Endothelial cell (in vitro differentiated cells): ENCODE results near the gene DOK3. TPM values are rescaled to one million over a fixed set of nuclear protein-coding genes. Genes with fewer than 3 reads are reported as not detected.
A peak's percentile ranks its signal among the peaks of the same experiment; 100 is the strongest.

ENCODE experiments used
- DNase-seq: peaks from one replicate; pipeline ENCODE4 v3.0.0; 2021; ENCODE audit warnings: low spot score
- H3K27ac Mint-ChIP-seq: one replicate; pipeline ENCODE4 v1.8.0; 2021; ENCODE audit warnings: mixed read lengths, inconsistent platforms; ENCODE audit not compliant: unreplicated experiment
- H3K27me3 Mint-ChIP-seq: one replicate; pipeline ENCODE4 v1.8.0; 2021; ENCODE audit warnings: mild to moderate bottlenecking, moderate library complexity, mixed read lengths, inconsistent platforms; ENCODE audit not compliant: unreplicated experiment
- H3K36me3 Mint-ChIP-seq: one replicate; pipeline ENCODE4 v1.8.0; 2021; ENCODE audit warnings: mild to moderate bottlenecking, low read depth, mixed read lengths, inconsistent platforms; ENCODE audit not compliant: unreplicated experiment
- H3K4me1 Mint-ChIP-seq: one replicate; pipeline ENCODE4 v1.8.0; 2021; ENCODE audit warnings: mild to moderate bottlenecking, mixed read lengths, inconsistent platforms; ENCODE audit not compliant: unreplicated experiment
- H3K4me3 Mint-ChIP-seq: one replicate; pipeline ENCODE4 v1.8.0; 2021; ENCODE audit warnings: mild to moderate bottlenecking, mixed read lengths, inconsistent platforms; ENCODE audit not compliant: unreplicated experiment
- H3K9me3 Mint-ChIP-seq: one replicate; pipeline ENCODE4 v1.8.0; 2021; ENCODE audit warnings: mixed read lengths, inconsistent platforms; ENCODE audit not compliant: unreplicated experiment
- CTCF ChIP-seq: fragments of 200-600 bp; sonication (generic); IDR thresholded peaks from one replicate; pipeline ENCODE4 v1.5.0; 2021; ENCODE audit warnings: antibody characterized with exemption; ENCODE audit not compliant: unreplicated experiment
- total RNA-seq: library from RNA; stranded (reverse); fragmentation: NEBNext Ultra II Directional; extraction: Animal tissue kit (Norgen Biotek cat#: 25700); gene quantifications from one replicate; pipeline ENCODE4 v1.2.1, GENCODE V29; 2021; ENCODE audit not compliant: unreplicated experiment

Gene DOK3
- total RNA-seq, 1 donor from 2014 or later = 51.4 TPM

GRCh38 chr5:177456591-177456964, 53.0 kb downstream of the DOK3 start:
- TF ChIP-seq CTCF = peak; percentile 34
- peaks cover 11% of the 10 kb centered on the region for H3K4me1 Mint-ChIP-seq

GRCh38 chr5:177455661-177456590, 53.7 kb downstream of the DOK3 start:
- DNase-seq = peak; percentile 99
- peak; percentile 97 for TF ChIP-seq CTCF
- peaks cover 3% of the 10 kb centered on the region for H3K36me3 Mint-ChIP-seq
- no peaks in the 10 kb centered on the region for H3K9me3 Mint-ChIP-seq
- peaks cover 21% of the 10 kb centered on the region for H3K27me3 Mint-ChIP-seq
- peaks cover 7% of the 10 kb centered on the region for H3K4me1 Mint-ChIP-seq
- peak overlapping the region; percentile 84 for H3K4me3 Mint-ChIP-seq
- peak overlapping the region; percentile 70 for H3K27ac Mint-ChIP-seq

More at GRCh38 chr5:177456591-177456964, 53.0 kb downstream of the DOK3 start:
- H3K9me3 Mint-ChIP-seq = no peaks in the 10 kb centered on the region
- H3K27me3 Mint-ChIP-seq = peaks cover 19% of the 10 kb centered on the region
- H3K27ac Mint-ChIP-seq = peak overlapping the region; percentile 87
- peaks cover 7% of the 10 kb centered on the region for H3K36me3 Mint-ChIP-seq
- DNase-seq = no peak
- H3K4me3 Mint-ChIP-seq = peak overlapping the region; percentile 80

GRCh38 chr5:177455036-177455660, 54.5 kb downstream of the DOK3 start:
- Mint-ChIP-seq H3K4me3 (no peak overlapping the region), H3K27ac (no peak overlapping the region), H3K4me1 (peaks cover 7% of the 10 kb centered on the region), H3K9me3 (no peaks in the 10 kb centered on the region), H3K27me3 (peaks cover 22% of the 10 kb centered on the region), H3K36me3 (peaks cover 3% of the 10 kb centered on the region)
- peak; percentile 87 for DNase-seq
- TF ChIP-seq CTCF = peak; percentile 78

- Mint-ChIP-seq H3K36me3 (peaks cover 3% of the 10 kb centered on the region), H3K27me3 (peaks cover 24% of the 10 kb centered on the region), H3K4me3 (no peak overlapping the region), H3K9me3 (no peaks in the 10 kb centered on the region), H3K4me1 (peaks cover 7% of the 10 kb centered on the region), H3K27ac (no peak overlapping the region)
- TF ChIP-seq CTCF = peak; percentile 90
- DNase-seq = peak; percentile 99
Measured at GRCh38 chr5:177454397-177455035, 55.1 kb downstream of the DOK3 start.
